Vagina (tissue), 2 donors: ENCODE measurements around the gene GIGYF2.

Source experiments
- CTCF ChIP-seq, 3 experiments: fragments of 450-650 bp in 2 of 3; fragments of 200-600 bp in 1 of 3; sonication (generic) in 1 of 3; IDR thresholded peaks; one replicate each; pipeline ENCODE4 v1.5.1; 2017 to 2019; ENCODE audit warnings: antibody characterized with exemption in 3 of 3, mild to moderate bottlenecking in 2 of 3, moderate library complexity in 2 of 3
- POLR2A ChIP-seq, 2 donors: fragments of 450-650 bp; IDR thresholded peaks; one replicate each; pipeline ENCODE4 v1.6.1; 2017; ENCODE audit warnings: antibody characterized with exemption in 2 of 2, mild to moderate bottlenecking in 2 of 2, moderate library complexity in 2 of 2

GRCh38 chr2:232693344-232693743 is 3.8 kb upstream of the GIGYF2 start:
- TF ChIP-seq POLR2A (IDR thresholded peaks at IDR 0.05) = no peak
- no peak for TF ChIP-seq CTCF (IDR thresholded peaks at IDR 0.05)
